Spleen (tissue), 7 donors: ENCODE data around the gene MAIP1.

Experiments used
- CTCF ChIP-seq, 11 experiments: fragments of 200-600 bp in 7 of 11; fragments of 450-650 bp in 4 of 11; sonication (generic) in 4 of 11; IDR thresholded peaks in 8 of 11; conservative IDR thresholded peaks in 3 of 11; 1 replicate in 7 of 11; 2 replicates in 4 of 11; pipeline versions ENCODE4 v1.4.0 to v1.8.0; 2016 to 2021; ENCODE audit warnings: antibody characterized with exemption in 11 of 11, inconsistent platforms in 4 of 11, mild to moderate bottlenecking in 1 of 11
- POLR2A ChIP-seq, 3 donors: fragments of 450-650 bp; IDR thresholded peaks; one replicate each; pipeline ENCODE4 v1.5.1; 2017; ENCODE audit warnings: antibody characterized with exemption in 3 of 3, mild to moderate bottlenecking in 1 of 3
- donor health status: DM: no; HTN: no; CAD: no; lungs with moderate emphysema.
- donor health status: DM: no; HTN: no; CAD: no.
- donor health status: DM: no; HTN: no; CAD: no.

- TF ChIP-seq CTCF (IDR thresholded peaks at IDR 0.05 in 8 of 11, conservative IDR thresholded peaks at IDR 0.05 in 3 of 11), result no peak
- no peak for TF ChIP-seq POLR2A (IDR thresholded peaks at IDR 0.05)
Observed at GRCh38 chr2:199946836-199947235, 8.5 kb upstream of the MAIP1 start.
